Stimulated activated CD4-positive, alpha-beta T cell treated with anti-CD3 and anti-CD28 coated beads, Interleukin-12 subunit alpha, Interleukin-12 subunit beta, amount 100 ng/mL, for 4 hours (primary cell): ENCODE results near the gene ZNF770.
A peak's percentile ranks its signal among the peaks of the same experiment; 100 is the strongest.

Experiments used
- DNase-seq: peaks from one replicate; pipeline ENCODE4 v3.0.0-alpha.2; 2020

ZNF770 gene, protein sequence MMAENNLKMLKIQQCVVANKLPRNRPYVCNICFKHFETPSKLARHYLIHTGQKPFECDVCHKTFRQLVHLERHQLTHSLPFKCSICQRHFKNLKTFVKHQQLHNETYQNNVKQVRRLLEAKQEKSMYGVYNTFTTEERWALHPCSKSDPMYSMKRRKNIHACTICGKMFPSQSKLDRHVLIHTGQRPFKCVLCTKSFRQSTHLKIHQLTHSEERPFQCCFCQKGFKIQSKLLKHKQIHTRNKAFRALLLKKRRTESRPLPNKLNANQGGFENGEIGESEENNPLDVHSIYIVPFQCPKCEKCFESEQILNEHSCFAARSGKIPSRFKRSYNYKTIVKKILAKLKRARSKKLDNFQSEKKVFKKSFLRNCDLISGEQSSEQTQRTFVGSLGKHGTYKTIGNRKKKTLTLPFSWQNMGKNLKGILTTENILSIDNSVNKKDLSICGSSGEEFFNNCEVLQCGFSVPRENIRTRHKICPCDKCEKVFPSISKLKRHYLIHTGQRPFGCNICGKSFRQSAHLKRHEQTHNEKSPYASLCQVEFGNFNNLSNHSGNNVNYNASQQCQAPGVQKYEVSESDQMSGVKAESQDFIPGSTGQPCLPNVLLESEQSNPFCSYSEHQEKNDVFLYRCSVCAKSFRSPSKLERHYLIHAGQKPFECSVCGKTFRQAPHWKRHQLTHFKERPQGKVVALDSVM

DNA sequence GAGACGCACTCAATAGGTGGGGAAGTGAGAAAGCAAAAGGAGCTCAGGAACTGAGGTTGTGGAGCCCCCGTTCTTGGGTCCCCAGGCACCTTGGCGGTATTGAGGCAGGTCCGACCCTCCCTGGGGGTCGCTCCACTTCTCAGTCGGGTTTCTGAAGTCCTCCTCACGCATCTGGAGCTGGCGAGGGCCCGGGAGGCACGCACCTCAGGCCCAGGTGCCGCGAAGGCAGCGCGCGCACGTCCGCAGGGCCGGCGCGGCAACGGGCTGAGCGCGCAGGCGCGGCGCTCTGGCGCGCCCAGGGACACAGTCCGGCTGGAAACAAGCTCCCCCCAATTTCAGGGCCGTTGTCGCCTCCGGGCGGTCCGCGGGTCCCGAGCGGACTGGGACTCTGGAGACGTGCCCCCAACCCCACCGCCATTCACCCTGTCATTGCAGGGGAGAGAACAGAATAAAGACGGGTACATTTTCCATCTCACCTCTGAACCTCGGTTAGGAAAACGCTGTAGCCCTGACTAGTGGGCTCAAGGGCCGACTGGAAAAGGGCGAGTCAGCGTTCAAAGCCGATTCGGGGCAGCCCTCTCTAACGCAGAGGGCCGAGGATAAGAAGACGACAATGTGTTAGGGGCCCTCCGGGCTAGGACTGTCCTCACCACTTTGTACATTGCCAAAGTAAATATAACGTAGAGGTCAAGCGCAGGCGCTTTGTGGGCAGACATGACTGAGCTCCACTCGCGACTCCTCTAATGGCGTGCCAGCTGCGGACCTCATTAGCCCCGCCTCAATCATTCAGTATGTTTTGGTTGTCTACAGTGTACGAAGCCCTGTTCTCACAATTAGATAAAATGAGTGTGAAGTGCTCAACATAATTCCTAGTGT, at the start of gene ZNF770:
Gene ZNF770 (minus strand): TSS at position 261 of the 876 bp plus-strand sequence. CDS start 4,853 bp downstream, outside the sequence.
- peak; percentile 78 for DNase-seq

DNA sequence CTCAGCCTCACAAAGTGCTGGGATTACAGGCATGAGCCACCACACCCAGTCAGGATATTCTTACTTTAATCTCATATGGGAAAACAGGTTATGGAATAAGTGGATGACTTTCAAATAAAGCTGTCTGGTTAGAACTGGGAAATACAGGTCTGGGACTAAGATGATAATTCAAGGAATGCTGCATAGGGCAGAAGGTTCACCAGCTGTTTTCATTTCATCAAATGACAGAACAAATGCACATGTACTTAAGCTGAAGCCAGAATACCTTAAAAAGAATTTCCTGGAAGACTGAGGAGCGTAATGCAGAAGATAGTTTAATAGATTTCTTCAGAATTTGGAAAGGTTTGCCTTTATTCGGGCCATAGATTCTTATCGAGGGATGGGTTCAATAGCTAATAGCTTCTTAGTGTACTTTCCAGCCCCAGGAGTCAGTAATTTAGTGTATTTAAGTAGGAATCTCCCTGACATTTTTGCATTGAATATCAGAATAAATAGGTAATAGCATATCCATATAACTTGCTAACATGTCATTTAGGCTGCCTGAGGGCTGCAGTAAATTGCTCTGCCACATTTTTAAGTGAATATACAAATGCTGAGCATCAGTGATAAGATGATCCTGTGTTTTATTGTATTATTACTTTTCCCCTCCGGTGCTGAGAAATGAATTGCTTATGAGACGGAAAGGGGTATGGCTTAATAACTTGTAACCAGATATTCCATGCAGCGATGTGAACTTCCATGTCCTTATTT, 40.3 kb upstream of the ZNF770 start:
- no peak for DNase-seq

DNA sequence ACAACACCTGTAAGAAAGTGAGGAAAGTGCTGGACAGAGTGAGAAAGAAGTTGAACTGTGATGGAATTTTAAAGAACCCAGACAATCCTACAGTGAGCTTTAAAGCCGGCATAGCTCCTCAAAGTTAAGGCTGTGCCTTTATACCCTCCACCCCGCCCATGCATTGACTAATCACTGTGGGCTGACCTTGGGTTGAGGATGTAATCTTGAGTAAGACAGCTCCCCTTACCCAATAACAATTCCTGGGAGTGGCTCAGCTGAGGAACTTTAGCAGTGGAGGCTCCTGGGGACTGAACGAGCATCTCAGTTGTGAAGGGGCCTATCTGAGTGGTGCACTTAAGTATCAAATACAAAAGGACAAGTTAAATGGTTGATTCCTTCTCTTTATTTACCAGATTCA, 35.7 kb upstream of the ZNF770 start:
- no peak for DNase-seq

DNA sequence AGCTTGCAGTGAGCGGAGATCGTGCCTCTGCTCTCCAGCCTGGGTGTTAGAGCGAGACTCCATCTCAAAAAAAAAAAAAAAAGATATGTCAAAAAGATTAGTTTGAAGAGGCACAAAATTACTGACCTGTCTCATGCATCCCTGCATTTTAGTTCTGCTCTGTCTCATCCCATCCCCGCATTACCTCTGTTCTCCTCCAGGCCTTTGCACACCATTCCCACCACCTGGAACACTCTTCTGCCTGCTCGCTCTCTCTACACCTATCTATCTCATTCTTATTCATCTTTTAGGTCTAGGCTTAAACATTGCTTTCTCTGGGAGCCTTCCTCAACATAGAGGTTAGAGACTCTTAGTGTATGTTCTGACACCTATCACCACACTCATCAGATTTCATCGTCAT, 32.9 kb upstream of the ZNF770 start:
- DNase-seq, result no peak

DNA sequence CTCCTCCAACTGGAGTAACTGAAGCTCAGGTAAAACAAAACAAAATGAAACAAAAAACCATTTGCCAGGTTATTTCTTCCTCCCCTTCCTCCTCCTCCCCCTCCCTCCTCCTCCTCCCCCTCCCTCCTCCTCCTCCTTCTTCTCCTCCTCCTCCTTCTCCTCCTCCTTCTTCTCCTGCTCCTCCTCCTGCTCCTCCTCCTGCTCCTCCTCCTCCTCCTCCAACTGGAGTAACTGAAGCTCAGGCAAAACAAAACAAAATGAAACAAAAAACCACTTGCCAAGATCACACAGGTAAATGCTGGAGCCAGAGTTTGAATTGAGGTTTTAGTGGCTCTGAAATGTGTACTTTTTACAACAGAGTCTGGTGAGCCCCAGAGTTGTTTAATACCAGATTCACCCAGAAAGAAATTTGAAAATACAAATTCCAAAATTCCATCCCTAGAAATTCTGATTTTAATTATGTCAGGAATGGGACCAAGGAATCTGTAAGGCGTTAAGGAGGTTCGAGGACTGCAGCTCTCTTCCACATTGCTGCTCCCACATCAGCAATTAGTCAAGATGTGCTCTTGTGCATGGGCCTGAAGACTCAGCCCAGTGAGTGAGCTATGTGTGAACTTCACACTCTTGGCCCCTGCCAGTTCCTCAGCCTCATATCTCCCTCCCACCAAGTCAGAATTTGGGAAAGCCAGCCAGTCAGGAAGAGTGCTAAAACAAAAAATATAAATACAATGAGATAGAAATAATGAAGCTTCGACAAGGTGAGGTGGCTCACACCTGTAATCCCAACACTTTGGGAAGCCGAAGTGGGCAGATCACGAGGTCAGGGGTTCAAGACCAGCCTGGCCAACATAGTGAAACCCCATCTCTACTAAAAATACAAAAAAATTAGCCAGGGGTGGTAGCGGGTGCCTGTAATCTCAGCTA, 31.6 kb upstream of the ZNF770 start:
- no peak for DNase-seq

GRCh38 chr15:35014241-35014640, 26.2 kb upstream of the ZNF770 start:
- no peak for DNase-seq

GRCh38 chr15:35013370-35013769, 25.3 kb upstream of the ZNF770 start:
- no peak for DNase-seq

- DNase-seq, result no peak
These were observed 19.3 kb upstream of the ZNF770 start for GRCh38 chr15:35007397-35007796.

DNA sequence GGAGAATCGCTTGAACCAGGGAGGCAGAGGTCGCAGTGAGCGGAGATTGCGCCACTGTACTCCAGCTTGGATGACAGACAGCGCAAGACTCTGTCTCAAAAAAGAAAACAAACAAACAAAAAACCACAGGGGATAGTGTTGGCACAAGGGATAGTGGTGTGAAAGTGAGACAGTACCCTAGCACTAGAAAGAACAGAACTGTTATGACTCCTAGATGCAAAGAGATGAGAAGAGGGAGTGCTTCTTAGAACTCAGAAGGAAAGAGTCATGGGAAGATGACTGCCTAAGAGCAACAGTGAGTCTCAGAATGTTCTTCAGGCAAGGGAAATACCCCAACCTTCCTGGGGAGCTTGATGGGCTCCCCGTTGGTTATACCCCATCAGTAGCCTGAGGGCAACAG, 17.8 kb upstream of the ZNF770 start:
- DNase-seq, result no peak

DNA sequence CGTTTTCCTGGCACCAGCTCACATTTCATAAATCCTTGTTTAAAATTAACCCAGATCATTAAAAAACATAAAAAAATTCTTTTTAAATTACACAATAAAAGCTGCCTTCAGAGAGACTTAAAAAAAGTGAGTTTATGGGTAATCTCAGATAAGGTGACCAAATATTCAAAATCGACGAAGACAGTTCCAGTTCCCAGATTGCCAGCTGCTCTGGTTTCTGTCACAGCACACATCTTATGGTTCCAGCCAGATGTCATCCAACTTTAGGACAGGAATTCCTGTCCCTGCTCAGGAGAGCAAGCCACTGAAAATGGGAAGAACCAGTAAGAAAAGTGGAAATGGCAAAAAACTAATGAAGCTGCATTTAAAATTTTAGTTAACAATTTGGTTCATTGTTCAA, 15.8 kb upstream of the ZNF770 start:
- DNase-seq, result no peak

DNA sequence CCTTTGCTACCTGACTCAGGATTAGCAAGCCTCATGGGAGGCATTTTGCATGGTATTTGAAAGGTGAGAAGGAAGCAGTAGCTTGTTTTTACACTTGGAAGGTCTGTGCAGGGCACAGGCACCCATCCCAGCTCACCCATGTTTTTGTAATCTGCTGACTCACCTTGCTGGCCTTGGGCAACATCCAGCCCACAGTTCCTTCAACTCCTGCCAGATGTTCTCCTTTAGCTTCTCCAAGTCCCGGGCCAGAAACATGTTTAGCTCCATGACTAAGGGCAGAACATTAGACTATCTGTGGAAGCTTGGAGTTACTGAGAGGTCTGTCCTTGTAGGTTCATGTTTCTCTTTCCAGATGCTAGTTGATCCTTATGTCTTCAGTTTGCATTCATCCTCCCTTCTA, 12.4 kb upstream of the ZNF770 start:
- DNase-seq, result no peak

DNA sequence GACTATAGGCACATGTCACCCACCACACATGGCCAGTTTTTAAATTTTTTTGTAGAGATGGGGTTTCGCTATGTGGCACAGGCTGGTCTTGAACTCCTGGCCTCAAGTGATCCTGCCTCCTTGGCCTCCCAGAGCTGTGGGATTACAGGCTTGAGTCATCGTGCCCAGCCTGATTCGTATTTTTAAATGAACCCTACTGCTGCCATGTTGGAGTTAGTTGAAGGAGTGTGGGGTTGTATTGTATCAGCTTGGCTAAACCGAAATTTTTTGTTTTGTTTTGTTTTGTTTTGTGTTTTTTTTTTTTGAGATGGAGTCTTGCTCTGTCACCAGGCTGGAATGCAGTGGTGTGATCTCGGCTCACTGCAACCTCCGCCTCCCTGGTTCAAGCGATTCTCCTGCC, 11.8 kb upstream of the ZNF770 start:
- DNase-seq, result no peak

- DNase-seq, result no peak
These were observed 6.8 kb upstream of the ZNF770 start for GRCh38 chr15:34994925-34995324.

- DNase-seq, result no peak
These were observed 5.8 kb upstream of the ZNF770 start for GRCh38 chr15:34993877-34994276.

GRCh38 chr15:34993412-34993811, 5.3 kb upstream of the ZNF770 start:
- no peak for DNase-seq

- DNase-seq, result no peak
These were observed 469 bp downstream of the ZNF770 start for GRCh38 chr15:34987609-34988026.

- DNase-seq, result no peak
These were observed 1.2 kb downstream of the ZNF770 start for GRCh38 chr15:34986771-34987480.

DNA sequence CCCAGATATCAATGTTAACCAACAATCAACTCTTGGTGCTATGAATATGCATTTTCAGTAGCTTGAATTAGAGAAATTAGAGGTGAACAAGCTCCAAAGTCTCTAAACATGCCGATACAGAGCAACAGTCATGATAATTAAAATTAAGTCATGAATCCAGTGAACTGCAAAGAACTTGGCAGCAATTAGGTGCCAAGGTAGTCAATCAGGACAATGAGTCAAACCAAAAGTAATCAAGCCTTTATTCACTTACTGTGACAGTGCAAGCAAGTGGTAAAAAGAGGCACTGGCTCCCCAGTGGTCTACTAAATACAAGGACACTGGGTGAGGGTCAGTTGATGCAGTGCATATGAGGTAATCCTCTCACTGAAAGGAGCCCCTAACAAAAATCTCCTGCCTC, 1.8 kb downstream of the ZNF770 start:
- no peak for DNase-seq

DNA sequence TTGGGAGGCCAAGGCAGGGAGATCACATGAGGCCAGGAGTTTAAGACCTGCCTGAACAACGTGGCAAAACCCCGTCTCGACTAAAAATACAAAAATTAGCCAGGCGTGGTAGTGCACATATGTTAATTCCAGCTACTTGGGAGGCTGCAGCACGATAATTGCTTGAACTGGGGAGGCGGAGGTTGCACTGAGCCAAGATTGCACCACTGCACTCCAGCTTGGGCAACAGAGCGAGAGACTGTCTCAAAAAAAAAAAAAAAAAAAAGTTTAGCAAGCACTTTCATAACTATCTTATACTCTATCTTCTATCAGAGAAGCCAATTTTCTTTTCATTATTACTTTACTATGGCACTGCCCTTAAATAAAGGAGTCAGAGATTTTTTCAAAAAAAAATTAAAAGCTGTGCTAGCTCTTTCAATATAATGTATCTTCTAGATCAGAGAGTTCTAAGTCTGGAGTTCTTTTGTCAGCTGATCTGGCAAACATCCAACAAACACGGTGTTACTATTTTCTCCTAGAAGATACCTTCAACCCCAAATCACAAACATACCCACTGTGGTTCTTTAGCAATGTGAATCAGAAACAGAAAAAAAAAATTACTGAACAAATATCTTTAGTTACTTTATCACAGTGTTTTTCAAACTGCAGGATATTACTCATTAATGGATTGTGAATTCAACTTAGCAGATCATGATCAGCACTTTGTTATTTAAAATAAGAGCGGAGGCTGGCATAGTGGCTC, 3.0 kb downstream of the ZNF770 start:
- no peak for DNase-seq

- DNase-seq, result no peak
These were observed 11.3 kb downstream of the ZNF770 start for GRCh38 chr15:34976743-34977142.
